Measurements from ENCODE around the gene CCDC40. TPM values are rescaled to one million over a fixed set of nuclear protein-coding genes. Genes with fewer than 3 reads are reported as not detected.

Gene CCDC40
- total and polyA plus RNA-seq, 2 of the 13 experiments (the other 11 are each of a cell fraction or from before 2014, with no cell fraction given) = 4.1 to 5.5 TPM

DNA sequence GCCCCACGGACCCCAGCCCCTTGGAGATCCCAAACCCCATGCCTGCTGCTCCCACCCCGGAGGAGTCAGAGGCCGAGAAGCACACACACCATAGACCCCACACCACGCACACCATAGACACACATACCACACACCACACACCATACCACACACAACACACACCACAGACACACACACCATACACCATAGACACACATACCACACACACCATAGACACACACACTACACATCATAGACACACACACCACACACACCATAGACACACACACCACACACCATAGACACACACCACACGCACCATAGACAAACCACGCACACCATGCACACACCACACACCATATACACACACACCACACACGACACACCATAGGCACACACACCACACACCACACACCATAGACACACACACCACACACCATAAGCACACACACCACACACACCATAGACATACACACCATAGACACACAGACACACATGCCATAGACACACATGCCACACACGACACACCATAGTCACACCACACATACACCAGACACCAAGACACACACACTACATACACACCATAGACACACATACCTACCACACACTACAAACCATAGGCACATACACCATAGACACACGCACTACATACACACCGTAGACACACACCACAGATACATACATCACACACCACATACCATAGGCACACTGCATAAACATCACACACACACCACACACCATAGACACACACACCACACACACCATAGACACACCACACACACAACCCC lies 12.1 kb upstream of the CCDC40 start (continued):
- no peak for TF ChIP-seq ZNF343 (CRISPR knock-in tag; IDR thresholded peaks at IDR 0.05)
- TF ChIP-seq, protein P1, sequence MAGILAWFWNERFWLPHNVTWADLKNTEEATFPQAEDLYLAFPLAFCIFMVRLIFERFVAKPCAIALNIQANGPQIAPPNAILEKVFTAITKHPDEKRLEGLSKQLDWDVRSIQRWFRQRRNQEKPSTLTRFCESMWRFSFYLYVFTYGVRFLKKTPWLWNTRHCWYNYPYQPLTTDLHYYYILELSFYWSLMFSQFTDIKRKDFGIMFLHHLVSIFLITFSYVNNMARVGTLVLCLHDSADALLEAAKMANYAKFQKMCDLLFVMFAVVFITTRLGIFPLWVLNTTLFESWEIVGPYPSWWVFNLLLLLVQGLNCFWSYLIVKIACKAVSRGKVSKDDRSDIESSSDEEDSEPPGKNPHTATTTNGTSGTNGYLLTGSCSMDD (CRISPR knock-in tag; IDR thresholded peaks at IDR 0.05) = no peak
- TF ChIP-seq AGO2 (optimal IDR thresholded peaks at IDR 0.05; ENCODE audit: low read depth, low read length) = no peak
- no peak for TF ChIP-seq SETDB1 (CRISPR knock-in tag; IDR thresholded peaks at IDR 0.05; ENCODE audit: borderline replicate concordance)
- TF ChIP-seq ZNF776 (CRISPR knock-in tag; IDR thresholded peaks at IDR 0.05) = 0 out of 2 replicates have a peak, but pooled peaks have one; percentile 69
- TF ChIP-seq ZNF225 (CRISPR knock-in tag; IDR thresholded peaks at IDR 0.05) = no peak
- peak; percentile 35; the same call in 1 of the 2 replicates for TF ChIP-seq KDM5B (CRISPR knock-in tag; IDR thresholded peaks at IDR 0.05; ENCODE audit: borderline replicate concordance)
- no peak for TF ChIP-seq ZXDC (CRISPR knock-in tag; IDR thresholded peaks at IDR 0.05)
- no peak for TF ChIP-seq EHMT2 (IDR thresholded peaks at IDR 0.05; ENCODE audit: borderline replicate concordance, low read depth, low read length)
- TF ChIP-seq, protein P2, sequence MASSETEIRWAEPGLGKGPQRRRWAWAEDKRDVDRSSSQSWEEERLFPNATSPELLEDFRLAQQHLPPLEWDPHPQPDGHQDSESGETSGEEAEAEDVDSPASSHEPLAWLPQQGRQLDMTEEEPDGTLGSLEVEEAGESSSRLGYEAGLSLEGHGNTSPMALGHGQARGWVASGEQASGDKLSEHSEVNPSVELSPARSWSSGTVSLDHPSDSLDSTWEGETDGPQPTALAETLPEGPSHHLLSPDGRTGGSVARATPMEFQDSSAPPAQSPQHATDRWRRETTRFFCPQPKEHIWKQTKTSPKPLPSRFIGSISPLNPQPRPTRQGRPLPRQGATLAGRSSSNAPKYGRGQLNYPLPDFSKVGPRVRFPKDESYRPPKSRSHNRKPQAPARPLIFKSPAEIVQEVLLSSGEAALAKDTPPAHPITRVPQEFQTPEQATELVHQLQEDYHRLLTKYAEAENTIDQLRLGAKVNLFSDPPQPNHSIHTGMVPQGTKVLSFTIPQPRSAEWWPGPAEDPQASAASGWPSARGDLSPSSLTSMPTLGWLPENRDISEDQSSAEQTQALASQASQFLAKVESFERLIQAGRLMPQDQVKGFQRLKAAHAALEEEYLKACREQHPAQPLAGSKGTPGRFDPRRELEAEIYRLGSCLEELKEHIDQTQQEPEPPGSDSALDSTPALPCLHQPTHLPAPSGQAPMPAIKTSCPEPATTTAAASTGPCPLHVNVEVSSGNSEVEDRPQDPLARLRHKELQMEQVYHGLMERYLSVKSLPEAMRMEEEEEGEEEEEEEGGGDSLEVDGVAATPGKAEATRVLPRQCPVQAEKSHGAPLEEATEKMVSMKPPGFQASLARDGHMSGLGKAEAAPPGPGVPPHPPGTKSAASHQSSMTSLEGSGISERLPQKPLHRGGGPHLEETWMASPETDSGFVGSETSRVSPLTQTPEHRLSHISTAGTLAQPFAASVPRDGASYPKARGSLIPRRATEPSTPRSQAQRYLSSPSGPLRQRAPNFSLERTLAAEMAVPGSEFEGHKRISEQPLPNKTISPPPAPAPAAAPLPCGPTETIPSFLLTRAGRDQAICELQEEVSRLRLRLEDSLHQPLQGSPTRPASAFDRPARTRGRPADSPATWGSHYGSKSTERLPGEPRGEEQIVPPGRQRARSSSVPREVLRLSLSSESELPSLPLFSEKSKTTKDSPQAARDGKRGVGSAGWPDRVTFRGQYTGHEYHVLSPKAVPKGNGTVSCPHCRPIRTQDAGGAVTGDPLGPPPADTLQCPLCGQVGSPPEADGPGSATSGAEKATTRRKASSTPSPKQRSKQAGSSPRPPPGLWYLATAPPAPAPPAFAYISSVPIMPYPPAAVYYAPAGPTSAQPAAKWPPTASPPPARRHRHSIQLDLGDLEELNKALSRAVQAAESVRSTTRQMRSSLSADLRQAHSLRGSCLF (CRISPR knock-in tag; IDR thresholded peaks at IDR 0.05; ENCODE audit: borderline replicate concordance) = no peak
